Stimulated activated naive B cell treated with anti-CD40 and anti-IgM and Interleukin-4, amounts not matched to agents 10 μg/mL and 1 μg/mL and 100 μg/mL, for 72 hours (primary cell): ENCODE results near the gene PDE11A.
A peak's percentile ranks its signal among the peaks of the same experiment; 100 is the strongest.
"Not testable (repeated sequence)": the region's sequence is repeated elsewhere in the genome, so short reads cannot be mapped to it uniquely, and the experiment has no call there.

Experiments used
- ATAC-seq, 2 donors: fragments of 150-1000 bp; cut with Tn5 transposase; replicated peaks; 2 replicates each; pipeline ENCODE4 v1.10.0; 2021; ENCODE audit warnings: moderate library complexity in 1 of 2
- DNase-seq: peaks from one replicate; pipeline ENCODE4 v3.0.0; 2021
- H3K27ac Mint-ChIP-seq: one replicate; pipeline ENCODE4 v1.8.0; 2022; ENCODE audit warnings: mild to moderate bottlenecking, mixed read lengths
- H3K27me3 Mint-ChIP-seq, 2 donors: one replicate each; pipeline ENCODE4 v1.8.0; 2022; ENCODE audit warnings: mixed read lengths in 2 of 2
- H3K36me3 Mint-ChIP-seq, 2 donors: one replicate each; pipeline ENCODE4 v1.8.0; 2022; ENCODE audit warnings: mixed read lengths in 2 of 2, mild to moderate bottlenecking in 1 of 2
- H3K4me1 Mint-ChIP-seq, 2 donors: one replicate each; pipeline ENCODE4 v1.8.0; 2022; ENCODE audit warnings: mixed read lengths in 2 of 2, mild to moderate bottlenecking in 1 of 2
- H3K4me3 Mint-ChIP-seq, 2 donors: one replicate each; pipeline ENCODE4 v1.8.0; 2022; ENCODE audit warnings: mild to moderate bottlenecking in 2 of 2, mixed read lengths in 2 of 2, moderate library complexity in 1 of 2
- H3K9me3 Mint-ChIP-seq, 2 donors: one replicate each; pipeline ENCODE4 v1.8.0; 2022; ENCODE audit warnings: mixed read lengths in 2 of 2, mild to moderate bottlenecking in 1 of 2

Gene PDE11A

DNA sequence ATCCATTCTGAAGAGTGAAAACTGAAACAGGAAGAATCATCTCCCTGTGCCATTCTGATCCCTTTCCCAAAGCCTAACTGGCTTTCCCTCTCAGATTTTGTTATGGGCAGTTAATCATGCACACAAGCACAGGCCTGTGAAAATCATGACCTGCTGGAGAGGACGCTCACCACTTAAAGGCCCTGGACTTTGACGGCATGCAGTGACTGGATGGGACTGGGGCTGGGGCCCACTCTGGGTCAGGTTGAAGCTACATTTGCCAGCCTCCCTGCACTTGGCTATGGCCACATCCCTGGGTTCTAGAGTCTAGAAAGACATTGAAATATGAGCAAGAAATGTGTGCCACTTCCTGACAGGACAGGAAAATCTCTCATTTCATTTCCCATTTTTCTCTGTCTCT, 12.9 kb downstream of the PDE11A start:
- DNase-seq (no peak), ATAC-seq (no peak)
- H3K4me1 Mint-ChIP-seq = no peaks in the 10 kb centered on the region
- no peak overlapping the region for H3K27ac Mint-ChIP-seq
- no peak overlapping the region for H3K4me3 Mint-ChIP-seq
- no peaks in the 10 kb centered on the region for H3K36me3 Mint-ChIP-seq
- H3K9me3 Mint-ChIP-seq = no peaks in the 10 kb centered on the region
- peaks cover 0 to 5% of the 10 kb centered on the region in 2 donors for H3K27me3 Mint-ChIP-seq

DNA sequence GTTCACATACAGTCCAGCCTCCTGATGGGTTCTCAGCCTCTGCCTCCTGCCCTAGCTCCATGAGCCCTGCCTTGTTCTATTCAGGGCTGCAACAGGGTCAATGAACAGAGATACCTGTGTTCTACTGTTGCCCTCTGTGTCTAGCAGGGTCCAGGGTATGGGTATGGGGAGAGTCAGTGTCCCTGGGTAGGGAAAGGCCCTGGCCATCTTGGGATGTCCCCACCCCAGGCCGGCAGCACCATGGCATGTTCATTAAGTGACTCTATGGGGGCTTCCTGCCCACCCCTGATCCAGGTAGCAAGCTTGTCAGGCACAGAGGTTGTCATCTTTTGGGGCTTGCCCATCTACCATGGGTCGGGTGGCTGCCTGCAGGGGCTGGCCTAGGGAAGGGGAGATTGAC, 13.5 kb downstream of the PDE11A start:
- Mint-ChIP-seq H3K27ac (no peak overlapping the region), H3K4me1 (no peaks in the 10 kb centered on the region), H3K9me3 (no peaks in the 10 kb centered on the region), H3K36me3 (no peaks in the 10 kb centered on the region), H3K4me3 (no peak overlapping the region), H3K27me3 (peaks cover 0 to 5% of the 10 kb centered on the region in 2 donors)
- no peak for ATAC-seq
- no peak for DNase-seq

DNA sequence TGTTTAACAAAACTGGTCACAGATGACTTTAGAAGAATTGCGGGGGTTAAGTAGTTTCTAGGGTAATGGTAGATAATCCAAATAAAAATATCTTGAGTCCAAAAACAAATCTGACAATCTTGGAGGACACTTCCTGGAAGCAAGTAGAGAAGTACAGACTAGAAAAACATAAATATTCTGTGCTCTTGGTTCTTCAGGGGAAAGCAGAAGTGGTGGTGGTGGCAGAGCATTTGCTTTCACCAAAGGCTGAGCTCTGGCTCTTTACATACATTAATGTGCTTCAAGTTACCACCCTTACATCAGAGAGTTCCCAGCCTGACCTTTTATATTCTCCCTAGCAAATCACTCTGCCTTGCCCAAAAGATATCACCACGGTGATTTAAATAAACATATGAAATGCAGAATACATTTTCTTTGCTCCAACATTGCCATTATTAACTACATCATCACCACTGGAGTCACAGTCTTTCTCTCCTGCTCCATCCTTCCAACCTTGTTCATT, 15.3 kb downstream of the PDE11A start:
- no peak for ATAC-seq
- no peaks in the 10 kb centered on the region for H3K36me3 Mint-ChIP-seq
- H3K27ac Mint-ChIP-seq = no peak overlapping the region
- no peak for DNase-seq
- H3K4me1 Mint-ChIP-seq = no peaks in the 10 kb centered on the region
- H3K27me3 Mint-ChIP-seq = no peaks in the 10 kb centered on the region
- H3K9me3 Mint-ChIP-seq = no peaks in the 10 kb centered on the region
- H3K4me3 Mint-ChIP-seq = no peak overlapping the region

DNA sequence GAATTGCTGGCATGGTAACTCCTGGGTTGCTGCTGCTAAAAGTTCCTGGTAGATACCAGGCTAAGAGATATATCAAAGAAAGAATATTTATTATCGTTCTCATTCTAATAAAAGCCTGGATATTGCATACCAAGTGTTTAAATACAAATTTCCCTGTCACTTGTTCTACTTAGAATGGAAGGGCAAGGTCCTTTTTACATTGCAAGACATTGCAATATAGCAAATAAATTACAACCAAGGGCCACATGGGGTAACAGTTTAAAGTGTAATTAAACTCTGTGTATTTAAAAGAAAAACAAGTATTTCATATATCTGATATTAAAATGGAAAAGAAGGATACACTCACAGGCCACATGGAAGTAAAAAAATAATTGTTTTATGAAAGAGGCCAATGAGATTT, 16.2 kb downstream of the PDE11A start:
- H3K9me3 Mint-ChIP-seq = no peaks in the 10 kb centered on the region
- H3K4me1 Mint-ChIP-seq = no peaks in the 10 kb centered on the region
- no peak overlapping the region for H3K4me3 Mint-ChIP-seq
- H3K36me3 Mint-ChIP-seq = no peaks in the 10 kb centered on the region
- no peak overlapping the region for H3K27ac Mint-ChIP-seq
- H3K27me3 Mint-ChIP-seq = no peaks in the 10 kb centered on the region
- ATAC-seq = no peak
- DNase-seq = no peak

DNA sequence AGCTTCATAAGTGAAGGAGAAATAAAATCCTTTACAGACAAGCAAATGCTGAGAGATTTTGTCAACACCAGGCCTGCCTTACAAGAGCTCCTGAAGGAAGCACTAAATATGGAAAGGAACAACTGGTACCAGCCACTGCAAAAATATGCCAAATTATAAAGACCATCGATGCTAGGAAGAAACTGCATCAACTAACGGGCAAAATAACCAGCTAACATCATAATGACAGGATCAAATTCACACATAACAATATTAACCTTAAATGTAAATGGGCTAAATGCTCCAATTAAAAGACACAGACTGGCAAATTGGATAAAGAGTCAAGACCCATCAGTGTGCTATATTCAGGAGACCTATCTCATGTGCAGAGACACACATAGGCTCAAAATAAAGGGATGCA, 21.3 kb downstream of the PDE11A start:
- H3K4me1 Mint-ChIP-seq, DNase-seq, H3K9me3 Mint-ChIP-seq, H3K4me3 Mint-ChIP-seq, ATAC-seq, H3K36me3 Mint-ChIP-seq: not testable (repeated sequence)
- Mint-ChIP-seq H3K27me3 (peaks cover 7 to 12% of the 10 kb centered on the region in 2 donors), H3K27ac (peak overlapping the region; percentile 16)

DNA sequence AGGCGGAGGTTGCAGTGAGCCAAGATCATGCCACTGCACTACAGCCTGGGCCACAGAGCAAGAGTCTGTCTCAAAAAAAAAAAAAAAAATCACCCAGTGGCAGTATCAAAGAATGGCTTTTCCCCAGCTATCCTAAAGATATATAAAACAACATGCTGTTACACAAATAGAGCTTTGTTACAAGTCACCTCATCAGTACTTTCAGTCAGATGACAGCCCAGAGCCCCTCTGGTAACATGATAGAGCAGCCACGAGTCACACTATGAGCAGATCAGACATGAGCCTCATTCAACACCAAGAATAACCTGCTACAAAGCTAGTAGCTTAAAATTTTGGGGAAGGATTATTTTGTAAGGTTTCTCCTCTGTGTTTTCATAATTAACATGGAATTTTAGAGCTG, 25.2 kb downstream of the PDE11A start:
- no peaks in the 10 kb centered on the region for H3K9me3 Mint-ChIP-seq
- H3K27me3 Mint-ChIP-seq = peaks cover 9 to 12% of the 10 kb centered on the region in 2 donors
- no peaks in the 10 kb centered on the region for H3K4me1 Mint-ChIP-seq
- H3K4me3 Mint-ChIP-seq = no peak overlapping the region
- H3K27ac Mint-ChIP-seq = no peak overlapping the region
- no peaks in the 10 kb centered on the region for H3K36me3 Mint-ChIP-seq
- no peak for ATAC-seq
- no peak for DNase-seq

DNA sequence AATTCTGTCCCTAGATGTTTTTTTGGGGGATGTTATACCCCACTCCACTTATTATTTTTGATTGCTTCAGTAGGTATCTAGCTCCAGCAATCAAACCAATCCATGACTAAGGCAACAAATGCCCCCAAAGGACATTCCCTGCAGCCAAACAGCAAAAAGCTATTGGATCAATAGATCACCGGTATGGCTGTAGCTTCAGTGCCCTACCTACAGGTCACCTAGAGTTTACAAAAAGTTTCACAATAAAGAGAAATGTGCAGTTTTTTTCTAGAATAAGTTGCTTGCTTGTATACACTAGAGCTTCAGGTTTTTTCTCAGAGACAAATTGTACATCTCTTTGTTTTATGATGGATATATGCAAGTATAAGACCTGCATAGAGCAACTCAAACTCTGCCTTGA, 27.7 kb downstream of the PDE11A start:
- Mint-ChIP-seq H3K9me3 (no peaks in the 10 kb centered on the region), H3K27me3 (peaks cover 9 to 12% of the 10 kb centered on the region in 2 donors), H3K27ac (no peak overlapping the region), H3K4me1 (no peaks in the 10 kb centered on the region), H3K4me3 (no peak overlapping the region), H3K36me3 (no peaks in the 10 kb centered on the region)
- DNase-seq = no peak
- no peak for ATAC-seq

DNA sequence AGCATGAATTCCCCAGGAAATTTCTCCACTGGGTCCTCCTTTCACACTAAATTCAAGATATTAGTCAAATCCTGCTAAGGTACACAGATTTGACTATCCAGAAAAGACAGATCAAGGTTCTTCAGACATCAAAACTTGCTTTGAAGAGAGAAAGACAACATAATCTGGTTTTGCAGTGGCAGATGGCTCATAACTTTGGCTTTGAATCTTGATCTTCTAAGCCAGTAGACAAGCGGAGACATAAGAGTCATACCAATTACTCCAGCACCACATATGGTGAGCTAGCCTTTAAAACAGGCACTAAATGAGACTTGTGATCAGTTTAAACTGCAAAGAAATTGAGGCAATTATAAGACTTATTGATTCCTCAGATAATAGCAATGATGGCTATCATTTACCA, 29.3 kb downstream of the PDE11A start:
- Mint-ChIP-seq H3K9me3 (no peaks in the 10 kb centered on the region), H3K27me3 (peaks cover 5 to 9% of the 10 kb centered on the region in 2 donors), H3K4me3 (no peak overlapping the region), H3K36me3 (no peaks in the 10 kb centered on the region), H3K27ac (no peak overlapping the region), H3K4me1 (no peaks in the 10 kb centered on the region)
- DNase-seq = no peak
- ATAC-seq = no peak

DNA sequence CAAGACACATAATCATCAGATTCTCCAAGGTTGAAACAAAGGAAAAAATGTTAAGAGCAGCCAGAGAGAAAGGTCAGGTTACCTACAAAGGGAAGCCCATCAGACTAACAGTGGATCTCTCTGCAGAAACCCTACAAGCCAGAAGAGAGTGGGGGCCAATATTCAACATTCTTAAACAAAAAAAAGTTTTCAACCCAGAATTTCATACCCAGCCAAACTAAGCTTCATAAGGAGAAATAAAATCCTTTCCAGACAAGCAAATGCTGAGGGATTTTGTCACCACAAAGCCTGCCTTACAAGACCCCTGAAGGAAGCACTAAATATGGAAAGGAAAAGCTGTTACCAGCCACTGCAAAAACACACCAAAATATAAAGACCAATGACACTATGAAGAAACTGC, 39.0 kb downstream of the PDE11A start:
- H3K27me3 Mint-ChIP-seq, DNase-seq, ATAC-seq, H3K27ac Mint-ChIP-seq, H3K36me3 Mint-ChIP-seq, H3K4me3 Mint-ChIP-seq, H3K4me1 Mint-ChIP-seq: not testable (repeated sequence)
- peaks cover 10 to 25% of the 10 kb centered on the region in 2 donors for H3K9me3 Mint-ChIP-seq

DNA sequence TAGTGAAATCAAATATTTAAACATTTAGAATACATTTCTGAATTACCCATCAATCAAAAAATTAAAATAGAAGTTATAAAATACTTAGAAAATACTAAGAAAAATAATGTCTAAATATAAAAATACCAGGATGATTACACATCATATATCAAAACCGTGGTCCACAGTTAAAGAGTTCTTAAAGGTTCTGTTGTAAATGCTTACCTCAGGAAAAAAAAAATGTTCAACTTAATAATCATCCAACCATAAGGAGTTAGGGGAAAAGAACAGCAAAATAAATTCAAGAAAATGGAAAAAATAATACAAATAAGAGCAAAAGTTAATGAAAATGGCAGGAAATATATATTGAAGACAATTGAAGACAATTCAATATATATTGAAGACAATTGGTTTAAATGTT, 43.2 kb downstream of the PDE11A start:
- peaks cover 0 to 8% of the 10 kb centered on the region in 2 donors for H3K27me3 Mint-ChIP-seq
- peaks cover 10% of the 10 kb centered on the region in 2 donors for H3K9me3 Mint-ChIP-seq
- H3K27ac Mint-ChIP-seq = no peak overlapping the region
- no peak for ATAC-seq
- peaks cover 0 to 3% of the 10 kb centered on the region in 2 donors for H3K36me3 Mint-ChIP-seq
- no peaks in the 10 kb centered on the region for H3K4me1 Mint-ChIP-seq
- DNase-seq = no peak
- H3K4me3 Mint-ChIP-seq = no peak overlapping the region

DNA sequence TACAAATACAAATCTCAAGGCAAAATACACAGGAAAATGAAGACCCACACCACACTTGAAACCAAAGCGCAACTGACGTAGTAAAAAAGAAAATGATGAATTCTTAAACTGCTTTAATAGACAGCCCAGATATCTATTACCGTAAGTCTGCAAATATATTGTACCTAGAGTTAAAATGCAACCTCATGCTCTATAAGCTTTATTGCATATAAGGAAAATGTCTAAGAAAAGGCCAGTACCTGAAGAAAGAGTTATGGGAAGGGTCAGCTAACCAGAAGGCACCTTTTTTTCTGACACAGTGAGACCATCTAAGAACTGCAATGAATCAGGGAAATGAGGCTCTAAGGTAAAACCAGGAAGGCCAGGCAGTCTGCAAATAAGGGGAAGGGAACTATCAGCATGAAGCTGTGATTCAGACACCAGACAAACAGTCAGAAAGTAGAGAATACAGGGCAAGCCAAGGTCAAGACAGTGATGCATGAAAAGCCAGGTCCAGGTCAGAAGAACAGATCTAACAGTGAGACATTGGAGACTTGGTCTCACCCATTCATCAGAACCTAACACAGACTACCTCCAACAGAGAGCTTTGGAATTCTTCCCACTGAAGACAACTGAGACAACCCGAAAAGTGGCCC, 46.9 kb downstream of the PDE11A start:
- H3K36me3 Mint-ChIP-seq = no peaks in the 10 kb centered on the region
- no peak for DNase-seq
- H3K27ac Mint-ChIP-seq = no peak overlapping the region
- H3K27me3 Mint-ChIP-seq = peaks cover 0 to 8% of the 10 kb centered on the region in 2 donors
- H3K9me3 Mint-ChIP-seq = no peaks in the 10 kb centered on the region
- ATAC-seq = no peak
- no peaks in the 10 kb centered on the region for H3K4me1 Mint-ChIP-seq
- H3K4me3 Mint-ChIP-seq = no peak overlapping the region

DNA sequence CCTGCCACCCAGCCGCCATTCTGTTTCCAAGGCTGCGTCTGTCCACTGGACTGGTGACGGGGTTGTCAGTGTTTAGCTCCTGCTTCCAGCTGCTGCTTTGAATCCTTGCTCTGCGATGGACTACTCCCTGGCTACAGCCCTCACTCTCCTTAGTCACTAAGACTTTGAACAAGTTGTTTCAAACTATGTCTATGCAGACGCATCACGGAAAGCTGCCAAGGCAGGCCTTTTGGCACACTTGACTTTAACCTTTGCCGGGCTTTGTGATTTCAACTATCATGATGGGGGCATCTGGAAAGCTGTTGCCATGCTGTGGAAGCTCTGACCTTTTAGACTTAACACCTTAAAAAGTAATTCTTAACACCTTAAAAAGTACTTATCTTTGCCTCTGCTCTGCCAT, 54.4 kb downstream of the PDE11A start:
- Mint-ChIP-seq H3K9me3 (peaks cover 0 to 1% of the 10 kb centered on the region in 2 donors), H3K4me1 (no peaks in the 10 kb centered on the region), H3K4me3 (no peak overlapping the region), H3K27ac (no peak overlapping the region), H3K36me3 (no peaks in the 10 kb centered on the region), H3K27me3 (no peaks in the 10 kb centered on the region)
- no peak for ATAC-seq
- no peak for DNase-seq

DNA sequence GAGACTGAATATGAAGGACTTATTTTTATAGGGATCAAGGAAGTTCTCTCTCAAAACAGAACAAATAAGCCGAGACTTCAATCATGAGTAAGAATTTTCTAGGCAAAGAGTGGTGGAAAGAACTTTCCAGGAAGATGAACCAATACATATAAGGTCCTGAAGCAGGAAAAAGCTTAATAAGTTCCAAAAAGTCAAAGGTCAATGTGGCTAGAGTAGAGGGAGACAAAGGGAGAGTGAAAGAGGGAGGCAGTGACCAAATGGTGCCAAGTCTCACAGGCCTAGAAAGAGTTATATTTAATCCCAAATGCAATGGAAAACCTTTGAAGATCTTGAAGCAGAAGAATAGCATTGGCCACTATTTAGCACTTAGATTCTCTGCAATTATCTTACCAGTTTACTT, 56.0 kb downstream of the PDE11A start:
- H3K4me1 Mint-ChIP-seq = no peaks in the 10 kb centered on the region
- H3K9me3 Mint-ChIP-seq = peaks cover 0 to 1% of the 10 kb centered on the region in 2 donors
- no peak overlapping the region for H3K4me3 Mint-ChIP-seq
- no peaks in the 10 kb centered on the region for H3K36me3 Mint-ChIP-seq
- no peak for DNase-seq
- no peak for ATAC-seq
- no peak overlapping the region for H3K27ac Mint-ChIP-seq
- peaks cover 0 to 4% of the 10 kb centered on the region in 2 donors for H3K27me3 Mint-ChIP-seq

DNA sequence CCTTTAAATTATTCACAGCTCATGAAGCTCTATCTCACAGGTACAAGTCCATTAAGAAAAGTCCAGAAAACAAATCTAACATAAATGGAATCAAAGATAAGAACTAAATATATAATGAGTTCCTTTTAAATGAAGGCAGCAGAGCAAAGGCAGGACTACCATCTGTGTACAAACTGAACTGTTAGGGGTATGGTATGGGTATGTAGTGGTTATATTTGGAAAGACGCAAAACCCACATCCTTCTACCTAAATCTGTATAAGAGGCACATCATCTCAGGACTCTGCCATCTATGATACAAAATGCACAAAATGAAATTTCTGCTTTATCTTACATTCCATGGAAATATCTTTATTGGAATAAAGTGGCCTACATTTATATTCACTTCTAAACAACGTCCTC, 59.9 kb downstream of the PDE11A start:
- H3K9me3 Mint-ChIP-seq = peaks cover 0 to 1% of the 10 kb centered on the region in 2 donors
- H3K4me1 Mint-ChIP-seq = no peaks in the 10 kb centered on the region
- H3K36me3 Mint-ChIP-seq = no peaks in the 10 kb centered on the region
- peaks cover 0 to 4% of the 10 kb centered on the region in 2 donors for H3K27me3 Mint-ChIP-seq
- ATAC-seq (no peak), DNase-seq (no peak)
- no peak overlapping the region for H3K27ac Mint-ChIP-seq
- H3K4me3 Mint-ChIP-seq = no peak overlapping the region

DNA sequence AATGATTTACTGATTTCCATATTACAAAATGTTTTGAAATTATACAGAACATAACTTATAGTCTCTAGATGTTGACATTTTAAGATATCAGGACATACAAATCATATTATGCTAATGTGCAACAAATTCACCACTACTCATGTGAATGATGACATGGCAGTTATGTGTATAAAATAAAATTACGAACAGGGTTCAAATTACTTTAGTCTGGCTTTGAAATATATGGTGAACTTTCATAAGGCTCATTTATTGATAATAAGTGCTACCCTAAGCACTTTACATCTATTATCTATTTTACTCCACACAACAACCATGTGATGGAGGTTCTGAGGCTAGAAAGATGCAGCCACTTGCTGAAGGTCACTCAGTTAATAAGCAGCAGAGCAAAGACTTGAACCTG, 62.8 kb downstream of the PDE11A start:
- Mint-ChIP-seq H3K4me3 (no peak overlapping the region), H3K4me1 (no peaks in the 10 kb centered on the region), H3K27ac (no peak overlapping the region), H3K36me3 (no peaks in the 10 kb centered on the region), H3K9me3 (no peaks in the 10 kb centered on the region), H3K27me3 (peaks cover 0 to 4% of the 10 kb centered on the region in 2 donors)
- DNase-seq (no peak), ATAC-seq (no peak)
